PC-9 (cell line): ENCODE data around the gene ZSCAN20. TPM values are rescaled to one million over a fixed set of nuclear protein-coding genes. Genes with fewer than 3 reads are reported as not detected.

Source experiments
- BruUV-seq: library from RNA; stranded (reverse); fragments of 400-500 nt; replicated peaks from 2 replicates; lab custom pipeline; 2021; lab: Mats Ljungman, UMichigan
- CTCF ChIA-PET: fragments of 300-600 bp; sonication (Branson Sonifier 250); formaldehyde crosslinking; loops from one replicate; lab custom pipeline; 2022; ENCODE audit warnings: antibody characterized with exemption; lab: Charles Lee
- POLR2A ChIA-PET: fragments of 300-600 bp; sonication (Branson Sonifier 250); formaldehyde crosslinking; loops from one replicate; lab custom pipeline; 2022; ENCODE audit warnings: antibody characterized with exemption; ENCODE audit not compliant: unreplicated experiment; lab: Charles Lee
- DNase-seq, 2 experiments: peaks; one replicate each; pipeline versions ENCODE4 v3.0.0 to v3.0.0-alpha.2; 2015 to 2022; ENCODE audit warnings: mixed read lengths in 1 of 2
- H2AFZ ChIP-seq: fragments of 200-600 bp; sonication (generic); 2 replicates; pipeline ENCODE4 v1.8.1; 2017; ENCODE audit warnings: antibody characterized with exemption
- H3F3A ChIP-seq: fragments of 200-600 bp; sonication (generic); 2 replicates; pipeline ENCODE4 v1.8.1; 2017; ENCODE audit warnings: antibody characterized with exemption, mild to moderate bottlenecking, low read depth; ENCODE audit not compliant: insufficient read depth
- H3K27ac ChIP-seq: fragments of 200-600 bp; sonication (generic); 2 replicates; pipeline ENCODE4 v1.6.1; 2016; ENCODE audit warnings: mixed run types
- H3K27me3 ChIP-seq: fragments of 200-600 bp; sonication (generic); 2 replicates; pipeline ENCODE4 v1.6.1; 2016; ENCODE audit warnings: low read depth, mixed run types; ENCODE audit not compliant: insufficient read depth
- H3K36me3 ChIP-seq: fragments of 200-600 bp; sonication (generic); 2 replicates; pipeline ENCODE4 v1.6.1; 2016; ENCODE audit warnings: low read depth, mixed run types
- H3K4me1 ChIP-seq: fragments of 200-600 bp; sonication (generic); replicated peaks from 2 replicates; pipeline ENCODE4 v1.6.1; 2016; ENCODE audit warnings: mixed run types; ENCODE audit not compliant: insufficient read depth
- H3K4me2 ChIP-seq: fragments of 200-600 bp; sonication (generic); 2 replicates; pipeline ENCODE4 v1.6.1; 2017; ENCODE audit warnings: mixed run types
- H3K4me3 ChIP-seq: fragments of 200-600 bp; sonication (generic); 2 replicates; pipeline ENCODE4 v1.6.1; 2016; ENCODE audit warnings: mixed run types
- H3K79me2 ChIP-seq: fragments of 200-600 bp; sonication (generic); 2 replicates; pipeline ENCODE4 v1.6.1; 2017; ENCODE audit warnings: low read depth, mixed run types
- H3K9me2 ChIP-seq: fragments of 200-600 bp; sonication (generic); 2 replicates; pipeline ENCODE4 v1.8.1; 2017; ENCODE audit warnings: mild to moderate bottlenecking; ENCODE audit not compliant: insufficient read depth
- H3K9me3 ChIP-seq: fragments of 200-600 bp; sonication (generic); 2 replicates; pipeline ENCODE4 v1.8.1; 2016; ENCODE audit warnings: low read depth; ENCODE audit not compliant: insufficient read depth
- H4K20me1 ChIP-seq: fragments of 200-600 bp; sonication (generic); 2 replicates; pipeline ENCODE4 v1.8.1; 2017; ENCODE audit not compliant: insufficient read depth
- EZH2 ChIP-seq: fragments of 200-600 bp; sonication (generic); IDR thresholded peaks from 2 replicates; pipeline ENCODE4 v1.8.0; 2017; ENCODE audit warnings: antibody characterized with exemption, low read depth
- intact Hi-C: fragments of 100-400 bp; cut with micrococcal nuclease; formaldehyde crosslinking; loops from one replicate; pipeline ENCODE4 v1.10.0; 2022; ENCODE audit not compliant: unreplicated experiment
- total RNA-seq: library from RNA; stranded (reverse); gene quantifications from 2 replicates; pipeline ENCODE4 v1.2.3, GENCODE V29; 2021
- TF ChIP-seq, protein P1 (sequence below): fragments of 200-600 bp; sonication (generic); conservative IDR thresholded peaks from 2 replicates; pipeline ENCODE4 v1.6.1; 2017; ENCODE audit warnings: mixed run types, antibody characterized with exemption, mild to moderate bottlenecking, moderate library complexity

ZSCAN20 gene
- total RNA-seq, 1 experiment from 2014 or later = 6.0 TPM

DNA sequence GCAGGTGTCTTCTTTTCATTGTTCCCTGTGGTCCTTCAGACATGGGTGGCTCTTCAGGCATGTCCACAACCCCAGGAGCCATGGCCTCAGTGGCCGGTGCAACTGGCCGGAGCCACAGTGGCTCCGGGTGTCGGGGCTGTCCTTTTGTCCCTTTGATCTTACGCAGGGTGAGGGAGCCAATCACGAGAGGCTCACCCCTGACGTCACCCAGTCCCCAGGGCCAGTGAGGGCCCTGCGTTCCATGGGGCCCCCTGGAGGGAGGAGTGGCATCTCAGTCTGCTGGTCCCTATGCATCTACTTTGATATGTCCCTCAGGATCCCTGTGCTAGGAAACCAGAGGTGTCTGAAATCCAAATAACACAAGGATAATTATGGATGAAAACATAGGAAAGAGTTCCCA, 29.3 kb downstream of the ZSCAN20 start:
- CTCF ChIA-PET = no interaction called here
- peaks cover 10% of the 10 kb centered on the region for H3K9me3 ChIP-seq
- DNase-seq = no peak
- H4K20me1 ChIP-seq = no peaks in the 10 kb centered on the region
- H3K79me2 ChIP-seq = no peaks in the 10 kb centered on the region
- POLR2A ChIA-PET = no interaction called here
- H3K36me3 ChIP-seq = no peaks in the 10 kb centered on the region
- TF ChIP-seq EZH2 = no peak
- TF ChIP-seq, protein P1, sequence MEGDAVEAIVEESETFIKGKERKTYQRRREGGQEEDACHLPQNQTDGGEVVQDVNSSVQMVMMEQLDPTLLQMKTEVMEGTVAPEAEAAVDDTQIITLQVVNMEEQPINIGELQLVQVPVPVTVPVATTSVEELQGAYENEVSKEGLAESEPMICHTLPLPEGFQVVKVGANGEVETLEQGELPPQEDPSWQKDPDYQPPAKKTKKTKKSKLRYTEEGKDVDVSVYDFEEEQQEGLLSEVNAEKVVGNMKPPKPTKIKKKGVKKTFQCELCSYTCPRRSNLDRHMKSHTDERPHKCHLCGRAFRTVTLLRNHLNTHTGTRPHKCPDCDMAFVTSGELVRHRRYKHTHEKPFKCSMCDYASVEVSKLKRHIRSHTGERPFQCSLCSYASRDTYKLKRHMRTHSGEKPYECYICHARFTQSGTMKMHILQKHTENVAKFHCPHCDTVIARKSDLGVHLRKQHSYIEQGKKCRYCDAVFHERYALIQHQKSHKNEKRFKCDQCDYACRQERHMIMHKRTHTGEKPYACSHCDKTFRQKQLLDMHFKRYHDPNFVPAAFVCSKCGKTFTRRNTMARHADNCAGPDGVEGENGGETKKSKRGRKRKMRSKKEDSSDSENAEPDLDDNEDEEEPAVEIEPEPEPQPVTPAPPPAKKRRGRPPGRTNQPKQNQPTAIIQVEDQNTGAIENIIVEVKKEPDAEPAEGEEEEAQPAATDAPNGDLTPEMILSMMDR = no peak
- H3K4me3 ChIP-seq = no peak overlapping the region
- H2AFZ ChIP-seq = no peak overlapping the region
- H3F3A ChIP-seq = no peaks in the 10 kb centered on the region; the same call in 1 of the 2 replicates
- H3K27me3 ChIP-seq = no peaks in the 10 kb centered on the region
- no TSS peak for BruUV-seq
- H3K27ac ChIP-seq = no peak overlapping the region
- H3K9me2 ChIP-seq = no peaks in the 10 kb centered on the region
- H3K4me1 ChIP-seq = no peaks in the 10 kb centered on the region
- H3K4me2 ChIP-seq = no peak overlapping the region
- intact Hi-C loops = no loop called here

DNA sequence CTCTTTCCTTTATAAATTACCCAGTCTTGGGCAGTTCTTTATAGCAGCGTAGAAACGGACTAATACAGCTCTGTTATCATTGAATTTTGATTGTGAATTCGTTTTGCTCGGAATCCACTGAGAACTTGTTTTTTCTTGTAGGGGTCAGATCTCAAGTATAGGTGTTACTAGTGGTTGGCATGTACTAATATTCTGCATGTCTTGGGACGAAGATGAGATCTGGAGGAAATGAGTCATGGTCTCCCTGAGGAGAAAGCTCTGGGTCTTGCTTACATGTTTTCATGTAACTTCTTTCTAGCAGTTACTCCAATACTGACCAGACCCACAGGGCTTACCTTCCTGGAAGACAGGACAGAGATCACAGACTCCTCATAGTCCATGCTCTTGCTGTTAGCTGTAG, 30.3 kb downstream of the ZSCAN20 start:
- no peak overlapping the region for H2AFZ ChIP-seq
- no peaks in the 10 kb centered on the region; the same call in 1 of the 2 replicates for H3F3A ChIP-seq
- CTCF ChIA-PET = no interaction called here
- H3K79me2 ChIP-seq = no peaks in the 10 kb centered on the region
- H3K4me3 ChIP-seq = no peak overlapping the region
- H4K20me1 ChIP-seq = no peaks in the 10 kb centered on the region
- intact Hi-C loops = no loop called here
- H3K4me1 ChIP-seq = no peaks in the 10 kb centered on the region
- DNase-seq = no peak
- no peaks in the 10 kb centered on the region for H3K36me3 ChIP-seq
- POLR2A ChIA-PET = no interaction called here
- no peaks in the 10 kb centered on the region for H3K9me2 ChIP-seq
- TF ChIP-seq, protein P1 = no peak
- TF ChIP-seq EZH2 = no peak
- peaks cover under 1% of the 10 kb centered on the region for H3K9me3 ChIP-seq
- no peak overlapping the region for H3K4me2 ChIP-seq
- no TSS peak for BruUV-seq
- no peaks in the 10 kb centered on the region; the same call in 1 of the 2 replicates for H3K27me3 ChIP-seq
- no peak overlapping the region for H3K27ac ChIP-seq

DNA sequence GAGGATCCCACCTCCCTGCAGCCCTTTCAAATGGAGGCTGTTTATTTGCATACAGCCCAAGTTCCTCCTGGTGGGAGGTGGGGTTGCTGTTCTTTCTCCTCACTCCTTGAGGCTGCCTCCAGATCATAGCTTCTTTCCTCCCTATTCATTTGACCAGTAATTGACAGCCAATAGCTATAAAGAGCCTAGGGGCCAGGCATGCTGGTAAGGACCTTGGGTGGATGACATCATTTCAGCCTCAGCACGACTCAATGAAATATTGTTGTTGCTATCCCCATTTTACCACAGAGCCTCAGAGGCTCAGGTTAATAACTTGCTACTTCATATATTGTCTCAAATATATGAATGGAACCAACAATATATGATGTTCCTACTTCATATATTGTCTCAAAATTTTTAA, 31.1 kb downstream of the ZSCAN20 start:
- no peaks in the 10 kb centered on the region; the same call in 1 of the 2 replicates for H3K27me3 ChIP-seq
- no peak for DNase-seq
- no peaks in the 10 kb centered on the region for H4K20me1 ChIP-seq
- H3K27ac ChIP-seq = no peak overlapping the region
- ChIA-PET POLR2A (no interaction called here), CTCF (no interaction called here)
- H3K9me3 ChIP-seq = no peaks in the 10 kb centered on the region; the same call in 1 of the 2 replicates
- BruUV-seq = no TSS peak
- no peaks in the 10 kb centered on the region for H3K9me2 ChIP-seq
- H3F3A ChIP-seq = no peaks in the 10 kb centered on the region; the same call in 1 of the 2 replicates
- no peak overlapping the region for H3K4me3 ChIP-seq
- no peaks in the 10 kb centered on the region for H3K4me1 ChIP-seq
- H2AFZ ChIP-seq = no peak overlapping the region
- H3K36me3 ChIP-seq = no peaks in the 10 kb centered on the region
- no peaks in the 10 kb centered on the region for H3K79me2 ChIP-seq
- H3K4me2 ChIP-seq = no peak overlapping the region
- intact Hi-C loops = no loop called here
- no peak for TF ChIP-seq EZH2
- TF ChIP-seq, protein P1 = no peak
